Panc1 (cell line): ENCODE measurements around the gene DHRSX.

Experiments
- POLR2AphosphoS5 ChIP-seq: IDR thresholded peaks from 2 replicates; pipeline ENCODE4 v1.6.1; 2012; ENCODE audit warnings: mild to moderate bottlenecking, low read depth, low read length, moderate library complexity
- SIN3A ChIP-seq: IDR thresholded peaks from 2 replicates; pipeline ENCODE4 v1.6.1; 2012; ENCODE audit warnings: low read depth, mild to moderate bottlenecking, low read length, moderate library complexity, borderline replicate concordance; ENCODE audit not compliant: insufficient read depth
- TF ChIP-seq, protein P1 (sequence below): fragments of 450-650 bp; IDR thresholded peaks from 2 replicates; pipeline ENCODE4 v1.5.1; 2017; ENCODE audit warnings: mild to moderate bottlenecking
- TF ChIP-seq, protein P2 (sequence below), 2 experiments: IDR thresholded peaks; 2 replicates each; pipeline ENCODE4 v1.6.1; 2011 to 2012; ENCODE audit warnings: low read depth in 2 of 2, control low read depth in 1 of 2, low read length in 1 of 2, mild to moderate bottlenecking in 1 of 2, moderate library complexity in 1 of 2; ENCODE audit not compliant: insufficient read depth in 1 of 2

DNA sequence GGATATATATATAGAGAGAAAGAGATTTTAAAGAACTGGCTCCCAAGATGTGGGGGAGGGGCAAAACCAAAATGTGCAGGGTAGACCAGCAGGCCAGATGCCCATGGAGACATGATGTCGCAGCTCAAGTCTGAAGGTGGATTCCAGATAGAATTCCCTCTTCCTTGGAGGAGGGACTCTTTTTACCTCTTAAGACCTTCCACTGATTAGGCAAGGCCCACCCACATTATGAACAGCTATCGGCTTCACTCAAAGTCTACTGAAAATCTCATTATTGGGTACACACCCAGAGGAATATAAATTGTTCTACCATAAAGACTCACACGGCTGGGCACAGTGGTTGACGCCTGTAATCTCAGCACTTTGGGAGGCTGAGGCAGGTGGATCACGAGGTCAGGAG is 59.3 kb downstream of the DHRSX start:
- no peak for TF ChIP-seq POLR2AphosphoS5
- TF ChIP-seq SIN3A = no peak
- TF ChIP-seq, protein P1, sequence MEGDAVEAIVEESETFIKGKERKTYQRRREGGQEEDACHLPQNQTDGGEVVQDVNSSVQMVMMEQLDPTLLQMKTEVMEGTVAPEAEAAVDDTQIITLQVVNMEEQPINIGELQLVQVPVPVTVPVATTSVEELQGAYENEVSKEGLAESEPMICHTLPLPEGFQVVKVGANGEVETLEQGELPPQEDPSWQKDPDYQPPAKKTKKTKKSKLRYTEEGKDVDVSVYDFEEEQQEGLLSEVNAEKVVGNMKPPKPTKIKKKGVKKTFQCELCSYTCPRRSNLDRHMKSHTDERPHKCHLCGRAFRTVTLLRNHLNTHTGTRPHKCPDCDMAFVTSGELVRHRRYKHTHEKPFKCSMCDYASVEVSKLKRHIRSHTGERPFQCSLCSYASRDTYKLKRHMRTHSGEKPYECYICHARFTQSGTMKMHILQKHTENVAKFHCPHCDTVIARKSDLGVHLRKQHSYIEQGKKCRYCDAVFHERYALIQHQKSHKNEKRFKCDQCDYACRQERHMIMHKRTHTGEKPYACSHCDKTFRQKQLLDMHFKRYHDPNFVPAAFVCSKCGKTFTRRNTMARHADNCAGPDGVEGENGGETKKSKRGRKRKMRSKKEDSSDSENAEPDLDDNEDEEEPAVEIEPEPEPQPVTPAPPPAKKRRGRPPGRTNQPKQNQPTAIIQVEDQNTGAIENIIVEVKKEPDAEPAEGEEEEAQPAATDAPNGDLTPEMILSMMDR = no peak
- TF ChIP-seq, protein P2, sequence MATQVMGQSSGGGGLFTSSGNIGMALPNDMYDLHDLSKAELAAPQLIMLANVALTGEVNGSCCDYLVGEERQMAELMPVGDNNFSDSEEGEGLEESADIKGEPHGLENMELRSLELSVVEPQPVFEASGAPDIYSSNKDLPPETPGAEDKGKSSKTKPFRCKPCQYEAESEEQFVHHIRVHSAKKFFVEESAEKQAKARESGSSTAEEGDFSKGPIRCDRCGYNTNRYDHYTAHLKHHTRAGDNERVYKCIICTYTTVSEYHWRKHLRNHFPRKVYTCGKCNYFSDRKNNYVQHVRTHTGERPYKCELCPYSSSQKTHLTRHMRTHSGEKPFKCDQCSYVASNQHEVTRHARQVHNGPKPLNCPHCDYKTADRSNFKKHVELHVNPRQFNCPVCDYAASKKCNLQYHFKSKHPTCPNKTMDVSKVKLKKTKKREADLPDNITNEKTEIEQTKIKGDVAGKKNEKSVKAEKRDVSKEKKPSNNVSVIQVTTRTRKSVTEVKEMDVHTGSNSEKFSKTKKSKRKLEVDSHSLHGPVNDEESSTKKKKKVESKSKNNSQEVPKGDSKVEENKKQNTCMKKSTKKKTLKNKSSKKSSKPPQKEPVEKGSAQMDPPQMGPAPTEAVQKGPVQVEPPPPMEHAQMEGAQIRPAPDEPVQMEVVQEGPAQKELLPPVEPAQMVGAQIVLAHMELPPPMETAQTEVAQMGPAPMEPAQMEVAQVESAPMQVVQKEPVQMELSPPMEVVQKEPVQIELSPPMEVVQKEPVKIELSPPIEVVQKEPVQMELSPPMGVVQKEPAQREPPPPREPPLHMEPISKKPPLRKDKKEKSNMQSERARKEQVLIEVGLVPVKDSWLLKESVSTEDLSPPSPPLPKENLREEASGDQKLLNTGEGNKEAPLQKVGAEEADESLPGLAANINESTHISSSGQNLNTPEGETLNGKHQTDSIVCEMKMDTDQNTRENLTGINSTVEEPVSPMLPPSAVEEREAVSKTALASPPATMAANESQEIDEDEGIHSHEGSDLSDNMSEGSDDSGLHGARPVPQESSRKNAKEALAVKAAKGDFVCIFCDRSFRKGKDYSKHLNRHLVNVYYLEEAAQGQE (IDR thresholded peaks at IDR 0.05; ENCODE audit: insufficient read depth in 1 of 2, low read depth in 2 of 2, low read length in 1 of 2) = no peak
